KMS-11 (cell line): ENCODE results near the gene OBSCN.

Experiments used
- H2AFZ ChIP-seq: fragments of 200-600 bp; sonication (generic); 2 replicates; pipeline ENCODE4 v1.6.1; 2016; ENCODE audit warnings: antibody characterized with exemption, mixed run types, low read depth
- H3K27ac ChIP-seq: fragments of 200-600 bp; sonication (generic); 2 replicates; pipeline ENCODE4 v1.6.1; 2016; ENCODE audit warnings: mild to moderate bottlenecking, mixed run types
- H3K27me3 ChIP-seq: fragments of 200-600 bp; sonication (generic); 2 replicates; pipeline ENCODE4 v1.6.1; 2017; ENCODE audit warnings: mild to moderate bottlenecking, low read depth, mixed run types, moderate library complexity; ENCODE audit not compliant: insufficient read depth
- H3K36me3 ChIP-seq: fragments of 200-600 bp; sonication (generic); 2 replicates; pipeline ENCODE4 v1.6.1; 2017; ENCODE audit warnings: mild to moderate bottlenecking, mixed run types; ENCODE audit not compliant: insufficient read depth
- H3K4me1 ChIP-seq: fragments of 200-600 bp; sonication (generic); 2 replicates; pipeline ENCODE4 v1.6.1; 2016; ENCODE audit warnings: mild to moderate bottlenecking, low read depth, mixed run types; ENCODE audit not compliant: poor library complexity, severe bottlenecking
- H3K4me2 ChIP-seq: fragments of 200-600 bp; sonication (generic); 2 replicates; pipeline ENCODE4 v1.7.0; 2016; ENCODE audit warnings: mild to moderate bottlenecking, mixed run types
- H3K4me3 ChIP-seq: fragments of 200-600 bp; sonication (generic); IDR thresholded peaks from 2 replicates; pipeline ENCODE4 v1.6.1; 2017; ENCODE audit warnings: low read depth, low read length, mixed read lengths; ENCODE audit not compliant: insufficient read depth
- H3K79me2 ChIP-seq: fragments of 200-600 bp; sonication (generic); 2 replicates; pipeline ENCODE4 v1.6.1; 2016; ENCODE audit warnings: low read depth, mixed run types; ENCODE audit not compliant: insufficient read depth
- H3K9ac ChIP-seq: fragments of 200-600 bp; sonication (generic); 2 replicates; pipeline ENCODE4 v1.6.1; 2016; ENCODE audit warnings: mild to moderate bottlenecking, mixed run types
- H4K20me1 ChIP-seq: fragments of 200-600 bp; sonication (generic); 2 replicates; pipeline ENCODE4 v1.6.1; 2016; ENCODE audit warnings: mild to moderate bottlenecking, mixed run types; ENCODE audit not compliant: insufficient read depth
- TF ChIP-seq, protein P1 (sequence below): fragments of 200-600 bp; sonication (generic); conservative IDR thresholded peaks from 2 replicates; pipeline ENCODE4 v1.6.1; 2017; ENCODE audit warnings: low read depth, mild to moderate bottlenecking, antibody characterized with exemption, low read length, moderate library complexity, mixed read lengths

Gene OBSCN

DNA sequence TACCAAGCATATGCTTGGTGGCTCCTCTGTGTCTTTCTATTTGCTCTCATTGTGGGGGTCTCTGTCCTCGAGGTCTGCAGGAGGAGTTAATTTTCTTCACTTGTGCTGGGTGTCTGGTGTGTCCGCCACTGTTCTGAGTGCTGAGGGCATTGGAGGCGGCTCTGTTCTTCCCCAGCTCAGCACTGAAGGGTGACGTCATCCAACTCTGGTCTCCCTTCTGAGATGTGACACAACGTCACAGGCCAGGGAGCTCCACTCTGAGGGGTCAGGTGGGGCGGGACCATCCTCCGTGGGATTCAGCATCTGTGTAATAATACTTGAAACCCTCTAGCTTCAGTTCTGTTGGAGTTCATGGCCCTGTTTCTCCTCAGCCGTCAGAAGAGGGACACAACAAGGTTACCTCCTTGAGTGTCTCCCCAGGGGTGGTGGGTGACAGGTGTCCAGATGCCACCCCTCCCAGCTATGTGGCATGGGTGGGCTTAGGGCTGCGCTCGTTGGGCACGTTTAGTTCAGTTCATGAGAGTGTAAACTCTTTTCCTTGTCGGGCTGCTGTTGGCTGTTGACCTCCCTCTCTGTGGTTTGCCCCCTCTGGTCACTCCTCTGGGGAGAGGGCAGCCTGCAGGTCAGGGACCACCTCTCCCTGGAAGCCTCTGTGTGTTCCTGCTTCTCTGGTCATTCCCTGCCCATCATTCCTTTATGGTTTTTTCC is 39.1 kb upstream of the OBSCN start:
- Histone ChIP-seq H3K79me2 (no peaks in the 10 kb centered on the region; the same call in 1 of the 2 replicates), H2AFZ (no peak overlapping the region), H3K27ac (no peak overlapping the region), H3K4me3 (no peak overlapping the region), H3K4me2 (no peak overlapping the region), H3K36me3 (no peaks in the 10 kb centered on the region), H4K20me1 (no peaks in the 10 kb centered on the region), H3K27me3 (no peaks in the 10 kb centered on the region), H3K9ac (no peak overlapping the region), H3K4me1 (peaks cover 17% of the 10 kb centered on the region)
- TF ChIP-seq, protein P1, sequence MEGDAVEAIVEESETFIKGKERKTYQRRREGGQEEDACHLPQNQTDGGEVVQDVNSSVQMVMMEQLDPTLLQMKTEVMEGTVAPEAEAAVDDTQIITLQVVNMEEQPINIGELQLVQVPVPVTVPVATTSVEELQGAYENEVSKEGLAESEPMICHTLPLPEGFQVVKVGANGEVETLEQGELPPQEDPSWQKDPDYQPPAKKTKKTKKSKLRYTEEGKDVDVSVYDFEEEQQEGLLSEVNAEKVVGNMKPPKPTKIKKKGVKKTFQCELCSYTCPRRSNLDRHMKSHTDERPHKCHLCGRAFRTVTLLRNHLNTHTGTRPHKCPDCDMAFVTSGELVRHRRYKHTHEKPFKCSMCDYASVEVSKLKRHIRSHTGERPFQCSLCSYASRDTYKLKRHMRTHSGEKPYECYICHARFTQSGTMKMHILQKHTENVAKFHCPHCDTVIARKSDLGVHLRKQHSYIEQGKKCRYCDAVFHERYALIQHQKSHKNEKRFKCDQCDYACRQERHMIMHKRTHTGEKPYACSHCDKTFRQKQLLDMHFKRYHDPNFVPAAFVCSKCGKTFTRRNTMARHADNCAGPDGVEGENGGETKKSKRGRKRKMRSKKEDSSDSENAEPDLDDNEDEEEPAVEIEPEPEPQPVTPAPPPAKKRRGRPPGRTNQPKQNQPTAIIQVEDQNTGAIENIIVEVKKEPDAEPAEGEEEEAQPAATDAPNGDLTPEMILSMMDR, result no peak

DNA sequence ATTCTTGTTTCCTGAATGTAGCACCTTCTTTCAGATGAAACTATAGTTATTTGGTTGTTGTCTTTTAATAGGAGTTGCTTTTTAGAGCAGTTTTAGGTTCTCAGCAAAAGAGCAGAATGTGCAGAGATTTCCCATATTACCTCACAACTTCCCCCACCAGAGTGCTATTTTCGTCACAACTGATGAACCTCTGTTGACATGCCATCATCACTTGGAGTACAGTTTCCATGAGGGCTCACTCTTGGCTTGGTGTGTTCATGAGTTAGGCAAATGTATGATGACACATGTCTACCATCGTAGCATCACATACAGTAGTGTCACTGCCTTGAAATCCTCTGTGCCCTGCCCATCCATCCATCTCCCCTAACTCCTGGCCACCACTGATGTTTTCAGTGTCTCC is 38.5 kb upstream of the OBSCN start:
- no peak overlapping the region for H2AFZ ChIP-seq
- H3K27me3 ChIP-seq, result no peaks in the 10 kb centered on the region
- no peak overlapping the region for H3K4me2 ChIP-seq
- no peaks in the 10 kb centered on the region for H3K36me3 ChIP-seq
- no peaks in the 10 kb centered on the region; the same call in 1 of the 2 replicates for H3K79me2 ChIP-seq
- H4K20me1 ChIP-seq, result no peaks in the 10 kb centered on the region
- H3K27ac ChIP-seq, result no peak overlapping the region
- no peak overlapping the region for H3K4me3 ChIP-seq
- TF ChIP-seq, protein P1, result no peak
- no peak overlapping the region for H3K9ac ChIP-seq
- H3K4me1 ChIP-seq, result peaks cover 17% of the 10 kb centered on the region

DNA sequence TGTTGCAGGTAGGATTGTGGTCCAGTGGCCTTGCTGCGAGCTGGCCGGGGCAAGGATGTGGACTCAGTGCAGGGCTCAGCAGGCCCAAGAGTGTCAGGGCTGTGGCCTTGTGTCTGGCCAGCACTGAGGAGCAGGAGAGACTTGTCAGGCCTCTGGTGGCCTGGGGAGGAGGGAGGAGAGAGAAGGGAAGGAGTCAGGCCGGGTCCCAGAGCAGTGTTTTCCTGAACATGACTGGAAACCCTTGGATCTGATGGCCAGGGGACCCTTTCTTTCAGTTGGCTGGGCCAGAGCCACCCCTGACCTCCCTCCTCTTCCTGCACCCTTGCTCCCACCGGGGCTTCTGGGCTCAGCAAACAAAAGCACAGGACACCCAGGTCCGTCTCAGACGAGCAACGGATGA is 37.2 kb upstream of the OBSCN start:
- Histone ChIP-seq H3K4me1 (peaks cover 9% of the 10 kb centered on the region), H3K36me3 (no peaks in the 10 kb centered on the region), H3K27ac (no peak overlapping the region), H3K27me3 (no peaks in the 10 kb centered on the region), H3K79me2 (no peaks in the 10 kb centered on the region; the same call in 1 of the 2 replicates), H3K4me2 (no peak overlapping the region), H3K9ac (no peak overlapping the region), H2AFZ (no peak overlapping the region), H3K4me3 (no peak overlapping the region), H4K20me1 (no peaks in the 10 kb centered on the region)
- TF ChIP-seq, protein P1, result no peak

DNA sequence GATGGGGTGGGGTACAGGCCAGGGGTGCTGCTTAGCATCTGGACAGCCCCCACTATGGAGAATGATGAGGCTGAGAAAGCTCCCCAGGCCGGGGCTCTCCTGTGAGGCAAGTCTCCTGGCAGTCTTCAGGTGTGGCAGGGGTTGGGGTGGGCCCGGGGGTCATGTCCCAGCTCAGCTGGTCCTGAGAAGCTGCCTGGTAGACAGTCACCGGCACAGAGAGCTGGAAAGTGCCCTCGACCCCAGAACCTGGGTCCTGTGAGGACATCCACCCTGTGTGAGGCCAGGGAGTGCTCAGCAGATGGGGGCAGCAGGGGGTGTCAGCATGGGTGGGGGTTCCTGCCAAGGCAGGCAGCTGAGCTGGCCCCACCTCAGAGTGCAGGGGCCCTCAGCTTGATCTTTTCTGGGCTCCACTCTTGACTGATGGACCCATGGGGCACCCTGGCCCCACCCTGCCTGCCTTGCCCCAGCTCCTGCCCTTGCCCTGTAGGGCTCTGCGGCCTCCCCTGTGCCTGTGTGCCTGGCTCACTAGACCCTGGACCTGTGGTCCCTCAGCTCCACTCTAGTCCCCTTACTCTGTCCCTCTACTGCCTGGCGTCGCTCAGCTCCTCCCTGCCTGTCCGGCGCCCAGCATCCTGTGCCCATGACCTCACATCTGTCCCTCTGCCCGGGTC is 36.5 kb upstream of the OBSCN start:
- H3K4me1 ChIP-seq, result peaks cover 9% of the 10 kb centered on the region
- no peaks in the 10 kb centered on the region; the same call in 1 of the 2 replicates for H3K79me2 ChIP-seq
- TF ChIP-seq, protein P1, result no peak
- H3K27me3 ChIP-seq, result no peaks in the 10 kb centered on the region
- H4K20me1 ChIP-seq, result no peaks in the 10 kb centered on the region
- H3K4me2 ChIP-seq, result no peak overlapping the region
- H3K9ac ChIP-seq, result no peak overlapping the region
- H3K4me3 ChIP-seq, result no peak overlapping the region
- no peaks in the 10 kb centered on the region for H3K36me3 ChIP-seq
- no peak overlapping the region for H2AFZ ChIP-seq
- H3K27ac ChIP-seq, result no peak overlapping the region
